HG02943 (cell line): ENCODE results near the gene IQCK.

Source experiments
- ATAC-seq: cut with Tn5 transposase; IDR thresholded peaks from one replicate; pipeline ENCODE4 v1.9.1; 2021; ENCODE audit warnings: mild to moderate bottlenecking, low read depth, moderate library complexity; ENCODE audit not compliant: unreplicated experiment

Gene IQCK

GRCh38 chr16:19698480-19699465 is 19.3 kb upstream of the IQCK start:
- ATAC-seq = no peak

- ATAC-seq = no peak
Observed at GRCh38 chr16:19699472-19699871, 18.6 kb upstream of the IQCK start.

- ATAC-seq = no peak
Observed at GRCh38 chr16:19700319-19700781, 17.7 kb upstream of the IQCK start.

GRCh38 chr16:19701091-19701490 is 17.0 kb upstream of the IQCK start:
- ATAC-seq = no peak

GRCh38 chr16:19703172-19703889 is 14.7 kb upstream of the IQCK start:
- ATAC-seq = no peak

- no peak for ATAC-seq
Observed at GRCh38 chr16:19704321-19705145, 13.5 kb upstream of the IQCK start.

- no peak for ATAC-seq
Observed at GRCh38 chr16:19705146-19705501, 12.9 kb upstream of the IQCK start.

GRCh38 chr16:19705843-19706242 is 12.2 kb upstream of the IQCK start:
- ATAC-seq = no peak

- no peak for ATAC-seq
Observed at GRCh38 chr16:19706846-19707245, 11.2 kb upstream of the IQCK start.

- ATAC-seq = no peak
Observed at GRCh38 chr16:19707569-19708295, 10.3 kb upstream of the IQCK start.

- no peak for ATAC-seq
Observed at GRCh38 chr16:19708296-19709205, 9.5 kb upstream of the IQCK start.

GRCh38 chr16:19709381-19710136 is 8.5 kb upstream of the IQCK start:
- no peak for ATAC-seq

GRCh38 chr16:19710191-19710908 is 7.7 kb upstream of the IQCK start:
- ATAC-seq = no peak

GRCh38 chr16:19710991-19711545 is 7.0 kb upstream of the IQCK start:
- no peak for ATAC-seq

- ATAC-seq = no peak
Observed at GRCh38 chr16:19711643-19712042, 6.4 kb upstream of the IQCK start.

GRCh38 chr16:19712418-19713058 is 5.5 kb upstream of the IQCK start:
- no peak for ATAC-seq

- no peak for ATAC-seq
Observed at GRCh38 chr16:19713697-19714096, 4.4 kb upstream of the IQCK start.
